A549 treated with Mapracorat at 1 μM for 4 hours (cell line): ENCODE measurements around the gene AP3B2. TPM values are rescaled to one million over a fixed set of nuclear protein-coding genes. Genes with fewer than 3 reads are reported as not detected.

ENCODE experiments used
- total RNA-seq: library from RNA; stranded (reverse); fragments of 200-300 nt; extraction: Qiagen RNA extraction; gene quantifications from 5 replicates; pipeline ENCODE4 v1.2.3, GENCODE V29; 2022

Gene AP3B2, protein sequence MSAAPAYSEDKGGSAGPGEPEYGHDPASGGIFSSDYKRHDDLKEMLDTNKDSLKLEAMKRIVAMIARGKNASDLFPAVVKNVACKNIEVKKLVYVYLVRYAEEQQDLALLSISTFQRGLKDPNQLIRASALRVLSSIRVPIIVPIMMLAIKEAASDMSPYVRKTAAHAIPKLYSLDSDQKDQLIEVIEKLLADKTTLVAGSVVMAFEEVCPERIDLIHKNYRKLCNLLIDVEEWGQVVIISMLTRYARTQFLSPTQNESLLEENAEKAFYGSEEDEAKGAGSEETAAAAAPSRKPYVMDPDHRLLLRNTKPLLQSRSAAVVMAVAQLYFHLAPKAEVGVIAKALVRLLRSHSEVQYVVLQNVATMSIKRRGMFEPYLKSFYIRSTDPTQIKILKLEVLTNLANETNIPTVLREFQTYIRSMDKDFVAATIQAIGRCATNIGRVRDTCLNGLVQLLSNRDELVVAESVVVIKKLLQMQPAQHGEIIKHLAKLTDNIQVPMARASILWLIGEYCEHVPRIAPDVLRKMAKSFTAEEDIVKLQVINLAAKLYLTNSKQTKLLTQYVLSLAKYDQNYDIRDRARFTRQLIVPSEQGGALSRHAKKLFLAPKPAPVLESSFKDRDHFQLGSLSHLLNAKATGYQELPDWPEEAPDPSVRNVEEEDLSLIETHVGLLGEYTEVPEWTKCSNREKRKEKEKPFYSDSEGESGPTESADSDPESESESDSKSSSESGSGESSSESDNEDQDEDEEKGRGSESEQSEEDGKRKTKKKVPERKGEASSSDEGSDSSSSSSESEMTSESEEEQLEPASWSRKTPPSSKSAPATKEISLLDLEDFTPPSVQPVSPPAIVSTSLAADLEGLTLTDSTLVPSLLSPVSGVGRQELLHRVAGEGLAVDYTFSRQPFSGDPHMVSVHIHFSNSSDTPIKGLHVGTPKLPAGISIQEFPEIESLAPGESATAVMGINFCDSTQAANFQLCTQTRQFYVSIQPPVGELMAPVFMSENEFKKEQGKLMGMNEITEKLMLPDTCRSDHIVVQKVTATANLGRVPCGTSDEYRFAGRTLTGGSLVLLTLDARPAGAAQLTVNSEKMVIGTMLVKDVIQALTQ
- 0.39 to 1.9 TPM (median 1.0 TPM) in 5 replicates for total RNA-seq

DNA sequence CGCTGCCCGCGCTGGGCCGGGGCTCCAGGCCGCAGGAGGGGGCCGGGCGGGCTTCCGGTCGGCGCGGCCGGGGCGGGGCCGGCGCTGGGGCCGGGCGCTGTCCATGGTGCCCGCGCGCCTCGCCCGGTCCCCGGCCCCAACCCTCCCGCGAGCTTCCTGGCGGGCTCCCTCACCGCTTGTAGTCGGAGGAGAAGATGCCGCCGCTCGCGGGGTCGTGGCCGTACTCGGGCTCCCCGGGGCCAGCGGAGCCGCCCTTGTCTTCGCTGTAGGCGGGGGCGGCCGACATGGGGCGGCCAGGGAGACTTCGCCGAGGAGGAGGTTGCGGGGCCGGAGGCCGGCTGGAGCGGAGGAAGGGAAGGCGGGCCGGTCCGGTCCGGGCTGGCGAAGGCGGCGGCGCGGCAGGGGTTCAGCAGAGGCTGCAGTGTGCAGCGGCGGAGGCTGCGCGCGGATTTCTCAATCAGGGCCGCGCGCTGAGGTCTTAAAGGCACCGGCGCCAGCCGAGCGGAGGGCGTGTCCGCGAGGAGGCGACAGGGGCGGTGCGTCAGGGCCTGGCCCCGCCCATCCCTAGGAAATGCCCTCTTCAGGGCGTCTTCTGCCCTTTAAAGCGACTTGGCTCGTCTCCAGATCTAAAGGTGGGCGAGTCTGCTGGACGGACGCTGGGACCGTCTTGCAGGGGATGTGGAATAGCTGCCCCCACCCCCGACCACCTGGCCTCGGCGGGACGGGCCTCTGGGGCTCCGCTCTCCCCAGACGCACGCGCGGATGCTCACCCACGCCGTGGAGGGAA lies at the start of gene AP3B2:
Gene AP3B2, minus strand, starts transcription at position 455 of the 787 bp plus-strand sequence. Its CDS starts 169 bp downstream, at position 286.

DNA sequence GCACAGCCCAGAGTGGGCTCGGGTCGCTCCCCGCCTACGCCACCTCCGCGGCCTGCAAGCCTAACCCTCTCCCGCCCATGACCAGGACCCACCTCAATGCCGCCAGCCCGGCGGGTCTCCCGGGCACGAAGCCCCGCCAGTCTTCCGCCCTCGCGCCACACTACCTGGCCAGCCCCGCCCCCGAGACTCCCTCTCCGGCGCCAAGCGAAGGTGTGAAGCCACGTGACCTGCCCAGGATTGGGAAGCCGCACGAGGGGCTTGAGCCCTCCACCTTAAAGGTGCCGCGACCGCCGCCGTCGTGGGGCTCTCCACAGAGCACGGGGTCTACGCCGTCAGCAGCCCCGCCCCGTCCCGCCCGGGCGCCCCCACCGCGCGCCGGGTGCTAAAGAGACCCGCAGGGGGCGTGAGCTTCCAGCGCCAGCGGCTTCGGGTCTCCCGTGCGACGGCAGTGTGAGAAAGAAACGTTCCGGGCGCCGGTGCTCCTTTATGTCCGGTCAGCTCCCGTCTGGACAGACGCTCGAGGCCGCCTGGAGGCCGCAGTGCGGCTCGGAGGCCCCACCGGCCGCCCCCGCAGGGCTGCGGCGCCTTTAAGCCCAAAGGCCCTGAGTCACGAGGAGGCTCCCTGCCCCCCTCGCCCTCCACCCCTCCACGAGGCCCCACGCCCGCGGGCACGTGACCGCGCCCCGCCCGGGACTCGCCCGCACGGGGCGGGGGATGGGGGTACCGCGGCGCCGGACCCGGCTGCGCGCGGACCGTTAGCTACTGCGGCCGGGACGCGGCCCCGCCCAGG lies 62.4 kb downstream of the AP3B2 start, which contains the start of gene CPEB1:
Gene CPEB1, minus strand, starts transcription at position 319 of the 790 bp plus-strand sequence. CDS start 18,904 bp downstream, outside the sequence.

Other genes with a start within 250 kb of the AP3B2 start
- gene RPS17, start 169.4 kb downstream of the AP3B2 start, total RNA-seq: 3,760 to 4,315 TPM (median 3,973 TPM) in 5 replicates
- 2.6 to 4.0 TPM (median 3.2 TPM) in 5 replicates for gene CPEB1, start 62.5 kb downstream of the AP3B2 start, total RNA-seq
- gene FSD2, start 96.2 kb upstream of the AP3B2 start, total RNA-seq: not detected in 5 replicates
- 6.7 to 7.4 TPM (median 6.8 TPM) in 5 replicates for gene WHAMM, start 99.8 kb upstream of the AP3B2 start, total RNA-seq
- gene HOMER2, start 242.8 kb upstream of the AP3B2 start, total RNA-seq: 14.0 to 17.9 TPM (median 16.8 TPM) in 5 replicates